H1 (cell line): ENCODE data around the gene RANBP17. TPM values are rescaled to one million over a fixed set of nuclear protein-coding genes. Genes with fewer than 3 reads are reported as not detected.

Source experiments
- CTCF ChIA-PET: fragments of 300-600 bp; sonication (Branson Sonifier 250); formaldehyde crosslinking; loops from one replicate; lab custom pipeline; 2021; ENCODE audit not compliant: partially characterized antibody; lab: Charles Lee
- POLR2A ChIA-PET: fragments of 300-600 bp; sonication (Branson Sonifier 250); formaldehyde crosslinking; loops from one replicate; lab custom pipeline; 2021; ENCODE audit warnings: inconsistent platforms; ENCODE audit not compliant: partially characterized antibody; lab: Charles Lee
- DNase-seq, 2 experiments: peaks; one replicate each; pipeline versions ENCODE4 v3.0.0 to v3.0.0-alpha.2; 2010 to 2022; ENCODE audit warnings: low spot score in 2 of 2, low read depth in 1 of 2, mixed read lengths in 1 of 2
- FAIRE-seq: peaks from 2 replicates; lab custom pipeline; 2011; peaks lifted over from hg19 to GRCh38; lab: Jason Lieb, UNC
- H2AFZ ChIP-seq: 2 replicates; pipeline ENCODE4 v1.8.1; 2012; ENCODE audit warnings: low read length, inconsistent platforms
- H2AK5ac ChIP-seq: 2 replicates; pipeline ENCODE4 v1.6.1; 2013; ENCODE audit warnings: low read depth, low read length
- H2BK120ac ChIP-seq: replicated peaks from 2 replicates; pipeline ENCODE3; 2013; ENCODE audit warnings: low read depth, low read length, inconsistent platforms
- H2BK12ac ChIP-seq: 2 replicates; pipeline ENCODE4 v1.6.1; 2013; ENCODE audit warnings: low read depth, low read length
- H2BK15ac ChIP-seq: 2 replicates; pipeline ENCODE4 v1.6.1; 2013; ENCODE audit warnings: low read length
- H2BK20ac ChIP-seq: 2 replicates; pipeline ENCODE4 v1.6.1; 2013; ENCODE audit warnings: low read length
- H2BK5ac ChIP-seq: 2 replicates; pipeline ENCODE4 v1.6.1; 2013; ENCODE audit warnings: low read depth, low read length
- H3K14ac ChIP-seq: 2 replicates; pipeline ENCODE4 v1.6.1; 2013; ENCODE audit warnings: inconsistent platforms; ENCODE audit not compliant: insufficient read length
- H3K18ac ChIP-seq: 2 replicates; pipeline ENCODE4 v1.6.1; 2013; ENCODE audit warnings: low read length; ENCODE audit errors: extremely low read depth
- H3K23ac ChIP-seq: 2 replicates; pipeline ENCODE4 v1.6.1; 2013; ENCODE audit warnings: inconsistent platforms; ENCODE audit not compliant: insufficient read length
- H3K23me2 ChIP-seq: 2 replicates; pipeline ENCODE4 v1.6.1; 2013; ENCODE audit warnings: low read depth, low read length
- H3K27ac ChIP-seq: 2 replicates; pipeline ENCODE4 v1.6.1; 2011; ENCODE audit warnings: low read depth, low read length, inconsistent platforms
- H3K27me3 ChIP-seq, 4 experiments: replicated peaks in 1 of 4; 1 replicate in 1 of 4; 2 replicates in 3 of 4; pipeline versions ENCODE4 v1.6.1 to v1.8.1; 2011 to 2013; ENCODE audit warnings: low read length in 3 of 4, mild to moderate bottlenecking in 3 of 4, inconsistent platforms in 2 of 4, mixed read lengths in 2 of 4, moderate library complexity in 1 of 4; ENCODE audit not compliant: control insufficient read depth in 3 of 4, insufficient read depth in 3 of 4; ENCODE audit errors: extremely low read depth in 1 of 4
- H3K36me3 ChIP-seq, 4 experiments: 2 replicates each; pipeline versions ENCODE4 v1.6.1 to v1.8.1; 2011 to 2013; ENCODE audit warnings: mild to moderate bottlenecking in 4 of 4, low read length in 3 of 4, moderate library complexity in 2 of 4, control low read depth in 1 of 4, inconsistent platforms in 1 of 4; ENCODE audit not compliant: insufficient read depth in 4 of 4, control insufficient read depth in 2 of 4
- H3K4ac ChIP-seq: replicated peaks from 2 replicates; pipeline ENCODE3; 2013; ENCODE audit warnings: low read length, low read depth, mixed read lengths, inconsistent platforms; ENCODE audit not compliant: insufficient read length
- H3K4me1 ChIP-seq, 4 experiments: replicated peaks in 1 of 4; 1 replicate in 1 of 4; 2 replicates in 3 of 4; pipeline versions ENCODE4 v1.6.1 to v1.8.1; 2011 to 2013; ENCODE audit warnings: low read length in 3 of 4, inconsistent platforms in 2 of 4, mixed read lengths in 1 of 4; ENCODE audit not compliant: insufficient read depth in 4 of 4, control insufficient read depth in 3 of 4
- H3K4me2 ChIP-seq, 2 experiments: 2 replicates each; pipeline versions ENCODE4 v1.6.1 to v1.8.1; 2011 to 2013; ENCODE audit warnings: low read depth in 2 of 2, low read length in 2 of 2, control low read depth in 1 of 2, inconsistent platforms in 1 of 2, mild to moderate bottlenecking in 1 of 2; ENCODE audit not compliant: insufficient read depth in 1 of 2
- H3K4me3 ChIP-seq, 4 experiments: fragments of 200-600, 300-600 bp in 1 of 4; sonication (generic), shearing (Covaris generic), sonication (Bioruptor Twin) in 1 of 4; 2 replicates each; pipeline versions ENCODE4 v1.5.1 to v1.8.1; 2011 to 2016; ENCODE audit warnings: low read length in 4 of 4, low read depth in 3 of 4, control low read depth in 2 of 4, inconsistent platforms in 2 of 4, mild to moderate bottlenecking in 2 of 4, mixed read lengths in 1 of 4, moderate library complexity in 1 of 4; ENCODE audit not compliant: insufficient read depth in 2 of 4; ENCODE audit errors: extremely low read depth in 1 of 4
- H3K56ac ChIP-seq: replicated peaks from 2 replicates; pipeline ENCODE3; 2013; ENCODE audit warnings: low read depth, mild to moderate bottlenecking, mixed read lengths, low read length, inconsistent platforms; ENCODE audit not compliant: insufficient read length
- H3K79me1 ChIP-seq: 2 replicates; pipeline ENCODE4 v1.6.1; 2013; ENCODE audit warnings: low read depth, low read length, control low read depth
- H3K79me2 ChIP-seq, 2 experiments: 2 replicates each; pipeline versions ENCODE4 v1.6.1 to v1.8.1; 2012 to 2013; ENCODE audit warnings: low read length in 2 of 2, mild to moderate bottlenecking in 2 of 2, inconsistent platforms in 1 of 2; ENCODE audit not compliant: insufficient read depth in 2 of 2, control insufficient read depth in 1 of 2
- H3K9ac ChIP-seq, 4 experiments: replicated peaks in 1 of 4; 1 replicate in 1 of 4; 2 replicates in 3 of 4; pipeline versions ENCODE4 v1.6.1 to v1.8.1; 2011 to 2013; ENCODE audit warnings: low read depth in 3 of 4, low read length in 3 of 4, control low read depth in 2 of 4, mild to moderate bottlenecking in 2 of 4, moderate library complexity in 2 of 4, inconsistent platforms in 1 of 4; ENCODE audit errors: extremely low read depth in 1 of 4
- H3K9me3 ChIP-seq, 2 experiments: 2 replicates each; pipeline versions ENCODE4 v1.6.1 to v1.8.1; 2012 to 2013; ENCODE audit warnings: mild to moderate bottlenecking in 2 of 2, moderate library complexity in 2 of 2, control low read depth in 1 of 2, inconsistent platforms in 1 of 2, low read depth in 1 of 2, low read length in 1 of 2, mixed read lengths in 1 of 2; ENCODE audit not compliant: insufficient read depth in 2 of 2
- H4K20me1 ChIP-seq, 2 experiments: replicated peaks in 1 of 2; 2 replicates each; pipeline versions ENCODE3 to v1.8.1; 2011 to 2013; ENCODE audit warnings: inconsistent platforms in 2 of 2, low read length in 2 of 2, mild to moderate bottlenecking in 1 of 2; ENCODE audit not compliant: insufficient read depth in 2 of 2, control insufficient read depth in 1 of 2
- H4K5ac ChIP-seq: 2 replicates; pipeline ENCODE4 v1.6.1; 2013; ENCODE audit warnings: low read length, low read depth, mixed read lengths, inconsistent platforms; ENCODE audit not compliant: insufficient read length
- H4K8ac ChIP-seq: 2 replicates; pipeline ENCODE4 v1.8.0; 2013; ENCODE audit warnings: mild to moderate bottlenecking, moderate library complexity, low read length, inconsistent platforms; ENCODE audit not compliant: insufficient read depth; ENCODE audit errors: extremely low read depth
- H4K91ac ChIP-seq: replicated peaks from 2 replicates; pipeline ENCODE3; 2013; ENCODE audit warnings: low read length, mixed read lengths, inconsistent platforms; ENCODE audit not compliant: insufficient read length
- KDM4A ChIP-seq: IDR thresholded peaks from one replicate; pipeline ENCODE4 v1.7.1; 2012; ENCODE audit warnings: low read depth, mild to moderate bottlenecking, moderate library complexity, low read length, inconsistent platforms; ENCODE audit not compliant: severe bottlenecking
- RNF2 ChIP-seq: fragments of 200-900, 300-1000 bp; sonication (generic); IDR thresholded peaks from 2 replicates; pipeline ENCODE4 v1.7.1; 2016; ENCODE audit warnings: borderline replicate concordance, low read depth, mild to moderate bottlenecking, antibody characterized with exemption, low read length; ENCODE audit not compliant: poor library complexity, severe bottlenecking; ENCODE audit errors: missing control alignments
- SIRT6 ChIP-seq: IDR thresholded peaks from one replicate; pipeline ENCODE4 v1.7.1; 2012; ENCODE audit warnings: low read length, inconsistent platforms
- SP2 ChIP-seq: IDR thresholded peaks from 2 replicates; pipeline ENCODE4 v1.6.1; 2012; ENCODE audit warnings: mild to moderate bottlenecking, low read length, inconsistent platforms
- TCF12 ChIP-seq: IDR thresholded peaks from 2 replicates; pipeline ENCODE4 v1.6.1; 2011; ENCODE audit warnings: low read depth, mild to moderate bottlenecking, low read length
- WGBS, 2 experiments: shearing (Covaris generic) in 1 of 2; methylation state at CpG; one replicate each; pipeline versions ENCODE4 v1.1.6 to v1.1.7; 2013 to 2015; ENCODE audit warnings: low lambda C conversion rate in 2 of 2, mixed read lengths in 2 of 2, inconsistent platforms in 1 of 2, low coverage in 1 of 2, missing lambda C conversion rate in 1 of 2; ENCODE audit not compliant: insufficient replicate concordance in 2 of 2, insufficient coverage in 1 of 2, insufficient read length in 1 of 2; ENCODE audit errors: extremely low coverage in 1 of 2, missing lambda C conversion rate in 1 of 2; 5-methylcytosine and 5-hydroxymethylcytosine counted together
- polyA plus RNA-seq, 7 experiments: library from polyadenylated mRNA; depleted of rRNA in 3 of 7; stranded (reverse) in 5 of 7; unstranded in 2 of 7; fragments of >200 nt in 5 of 7; fragments of 200-250 nt in 2 of 7; gene quantifications; 1 replicate in 5 of 7; 2 replicates in 1 of 7; 4 replicates in 1 of 7; pipeline versions ENCODE4 v1.2.1 to v1.2.3, GENCODE V29; 2011 to 2013; ENCODE audit warnings: missing spikeins in 2 of 7, mixed read lengths in 2 of 7
- total RNA-seq: library from RNA; stranded (reverse); fragmentation: NEBNext Ultra II Directional; extraction: Animal tissue kit (Norgen Biotek cat#: 25700); gene quantifications from 2 replicates; pipeline ENCODE4 v1.2.1, GENCODE V29; 2021

Gene RANBP17
- total and polyA plus RNA-seq, 2 of the 8 experiments (the other 6 are each of a cell fraction or from before 2014, with no cell fraction given): 8.6 to 21.3 TPM

DNA sequence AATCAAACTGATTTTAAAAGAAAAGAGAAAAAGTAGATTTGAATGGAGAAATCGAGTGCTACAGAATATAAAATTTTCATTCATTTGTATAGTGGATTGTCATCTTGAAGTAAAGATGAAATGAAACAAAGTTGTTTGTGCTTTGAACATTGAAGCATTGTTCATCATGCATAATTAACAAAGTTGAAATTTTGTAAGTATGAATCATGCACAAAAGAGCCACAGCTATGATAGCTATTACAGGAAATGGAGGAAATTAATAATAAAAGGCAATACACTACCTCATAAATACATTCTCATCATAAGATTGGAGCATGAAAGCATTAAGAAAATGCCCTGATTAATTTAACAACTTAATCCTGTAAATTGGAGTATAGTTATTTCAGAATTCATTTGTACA, 293.8 kb downstream of the RANBP17 start:
- POLR2A ChIA-PET: no interaction called here
- no peaks in the 10 kb centered on the region for H3K9me3 ChIP-seq
- no peaks in the 10 kb centered on the region for H3K23me2 ChIP-seq
- no peak overlapping the region for H4K91ac ChIP-seq
- H3K23ac ChIP-seq: no peak overlapping the region
- H3K36me3 ChIP-seq: no peaks in the 10 kb centered on the region
- FAIRE-seq: no peak
- H3K14ac ChIP-seq: no peak overlapping the region
- H3K56ac ChIP-seq: no peak overlapping the region
- no peaks in the 10 kb centered on the region for H3K79me2 ChIP-seq
- H3K27me3 ChIP-seq: no peaks in the 10 kb centered on the region
- no peak overlapping the region for H2BK15ac ChIP-seq
- no peak for DNase-seq
- H4K5ac ChIP-seq: no peak overlapping the region
- H4K8ac ChIP-seq: no peak overlapping the region
- no peak overlapping the region for H3K4me3 ChIP-seq
- no peak overlapping the region for H2BK20ac ChIP-seq
- H3K9ac ChIP-seq: no peak overlapping the region
- H2BK120ac ChIP-seq: no peak overlapping the region
- WGBS, 2 experiments: 81% methylated on average over 1 of the region's 1 CpG; no CpG with 5 or more reads in 1 of the 2 experiments
- no peak overlapping the region for H3K4me2 ChIP-seq
- H3K4me1 ChIP-seq: no peaks in the 10 kb centered on the region; a peak in 1 of 7 replicates
- CTCF ChIA-PET: no interaction called here
- no peak overlapping the region for H2AK5ac ChIP-seq
- peaks cover 0 to 1% of the 10 kb centered on the region in 2 experiments for H4K20me1 ChIP-seq
- H2BK5ac ChIP-seq: no peak overlapping the region
- H2AFZ ChIP-seq: no peak overlapping the region
- no peak overlapping the region for H3K27ac ChIP-seq
- H3K79me1 ChIP-seq: no peaks in the 10 kb centered on the region
- no peak overlapping the region for H3K18ac ChIP-seq
- H2BK12ac ChIP-seq: no peak overlapping the region
- no peak overlapping the region for H3K4ac ChIP-seq
- no peak for TF ChIP-seq RNF2
- TF ChIP-seq KDM4A: no peak
- no peak for TF ChIP-seq SP2
- no peak for TF ChIP-seq SIRT6
- TF ChIP-seq TCF12: no peak
